Mammary epithelial cell (primary cell): Measurements from ENCODE around the gene INSRR.

ENCODE experiments used
- EZH2 ChIP-seq: IDR thresholded peaks from 2 replicates; pipeline ENCODE4 v1.6.1; 2012; ENCODE audit warnings: low read length, inconsistent platforms, borderline replicate concordance
- TF ChIP-seq, protein P1 (sequence below), 2 donors: IDR thresholded peaks in 1 of 2; conservative IDR thresholded peaks in 1 of 2; 2 replicates each; pipeline ENCODE4 v1.5.1; 2011 to 2012; ENCODE audit warnings: inconsistent platforms in 2 of 2, low read length in 2 of 2, mild to moderate bottlenecking in 2 of 2, control low read depth in 1 of 2, low read depth in 1 of 2; ENCODE audit not compliant: insufficient read depth in 1 of 2; ENCODE audit errors: extremely low read depth in 1 of 2

DNA sequence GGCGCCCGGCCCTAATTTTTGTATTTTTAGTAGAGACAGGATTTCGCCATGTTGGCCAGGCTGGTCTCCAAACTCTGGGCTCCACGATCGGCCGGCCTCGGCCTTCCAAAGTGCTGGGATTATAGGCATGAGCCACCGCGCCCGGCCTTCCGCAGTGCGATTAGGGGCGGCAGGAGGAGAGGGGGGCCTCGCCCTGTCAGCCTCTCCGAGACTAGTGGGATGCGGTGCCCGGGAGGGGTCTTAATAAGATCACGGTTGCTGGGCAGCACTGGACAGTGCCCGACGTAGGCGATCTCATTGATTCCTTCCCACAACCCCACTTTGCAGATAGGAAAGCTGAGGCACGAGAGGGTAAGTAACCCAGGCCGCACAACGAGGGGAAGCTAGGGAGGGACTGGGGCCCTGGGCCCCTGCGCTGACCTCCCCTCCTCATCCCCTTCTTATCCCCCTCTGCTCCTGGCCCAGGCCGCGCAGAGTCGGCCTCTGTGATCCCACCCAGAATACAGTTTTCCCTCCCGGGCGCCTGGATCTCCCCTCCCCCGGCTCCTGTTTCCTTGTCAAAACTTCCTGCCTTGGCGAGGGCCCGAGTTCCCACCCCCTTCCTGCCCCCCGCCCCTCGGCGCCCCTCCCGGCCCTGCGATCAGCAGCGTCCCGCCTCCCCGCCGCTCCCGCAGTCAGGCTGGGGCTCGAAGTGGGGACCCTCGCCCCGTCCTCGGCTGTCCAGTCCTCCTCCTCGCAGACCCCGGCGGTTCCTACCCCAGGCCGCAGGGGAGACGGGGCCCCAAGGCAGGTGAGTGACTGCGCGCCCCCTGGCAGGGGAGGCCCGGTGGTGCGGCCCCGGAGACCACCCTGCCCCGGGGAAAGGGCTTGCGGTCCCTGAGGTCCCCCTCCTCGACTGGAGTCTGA is 34.4 kb upstream of the INSRR start, which contains the start of gene PEAR1:
- TF ChIP-seq EZH2 = no peak
- TF ChIP-seq, protein P1, sequence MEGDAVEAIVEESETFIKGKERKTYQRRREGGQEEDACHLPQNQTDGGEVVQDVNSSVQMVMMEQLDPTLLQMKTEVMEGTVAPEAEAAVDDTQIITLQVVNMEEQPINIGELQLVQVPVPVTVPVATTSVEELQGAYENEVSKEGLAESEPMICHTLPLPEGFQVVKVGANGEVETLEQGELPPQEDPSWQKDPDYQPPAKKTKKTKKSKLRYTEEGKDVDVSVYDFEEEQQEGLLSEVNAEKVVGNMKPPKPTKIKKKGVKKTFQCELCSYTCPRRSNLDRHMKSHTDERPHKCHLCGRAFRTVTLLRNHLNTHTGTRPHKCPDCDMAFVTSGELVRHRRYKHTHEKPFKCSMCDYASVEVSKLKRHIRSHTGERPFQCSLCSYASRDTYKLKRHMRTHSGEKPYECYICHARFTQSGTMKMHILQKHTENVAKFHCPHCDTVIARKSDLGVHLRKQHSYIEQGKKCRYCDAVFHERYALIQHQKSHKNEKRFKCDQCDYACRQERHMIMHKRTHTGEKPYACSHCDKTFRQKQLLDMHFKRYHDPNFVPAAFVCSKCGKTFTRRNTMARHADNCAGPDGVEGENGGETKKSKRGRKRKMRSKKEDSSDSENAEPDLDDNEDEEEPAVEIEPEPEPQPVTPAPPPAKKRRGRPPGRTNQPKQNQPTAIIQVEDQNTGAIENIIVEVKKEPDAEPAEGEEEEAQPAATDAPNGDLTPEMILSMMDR (conservative IDR thresholded peaks at IDR 0.05 in 1 of 2, IDR thresholded peaks at IDR 0.05 in 1 of 2; ENCODE audit: extremely low read depth in 1 of 2, insufficient read depth in 1 of 2, low read depth in 1 of 2, low read length in 2 of 2) = no peak
